HG03575 (cell line): ENCODE measurements around the gene ZBED3.

Source experiments
- ATAC-seq: cut with Tn5 transposase; IDR thresholded peaks from one replicate; pipeline ENCODE4 v1.9.1; 2021; ENCODE audit not compliant: unreplicated experiment, insufficient number of reproducible peaks, low FRiP score; ENCODE audit errors: extremely low read depth

Gene ZBED3

GRCh38 chr5:77024490-77024889, 62.6 kb downstream of the ZBED3 start:
- ATAC-seq: no peak

GRCh38 chr5:77022511-77023417, 64.3 kb downstream of the ZBED3 start:
- ATAC-seq: no peak
